WTC11 (cell line): ENCODE results near the gene CYP2C9. TPM values are rescaled to one million over a fixed set of nuclear protein-coding genes. Genes with fewer than 3 reads are reported as not detected.

Experiments used
- total RNA-seq: library from RNA; stranded (reverse); gene quantifications from 3 replicates; pipeline ENCODE4 v1.2.3, GENCODE V29; 2021

The CYP2C9 gene
- total RNA-seq, 1 experiment from 2014 or later = 0.50 TPM

Other genes starting within 250 kb of the CYP2C9 start
- 0.09 to 0.14 TPM in 2 of 3 replicates, not detected in the other for gene CYP2C19, start 176.0 kb upstream of the CYP2C9 start, total RNA-seq
- gene CYP2C8, start 130.8 kb downstream of the CYP2C9 start, total RNA-seq = 0.46 to 0.81 TPM (median 0.69 TPM) in 3 replicates